Psoas muscle (tissue), 8 donors: ENCODE results near the gene KCNMB1. TPM values are rescaled to one million over a fixed set of nuclear protein-coding genes. Genes with fewer than 3 reads are reported as not detected.

Source experiments
- ATAC-seq, 4 donors: fragments of 200-7000 bp; cut with Tn5 transposase; one replicate each; pipeline ENCODE4 v1.9.1; 2020; ENCODE audit warnings: moderate library complexity in 3 of 4, mild to moderate bottlenecking in 2 of 4
- DNase-seq, 2 donors: peaks; one replicate each; pipeline ENCODE4 v3.0.0-alpha.2; 2020
- H3K27ac ChIP-seq: fragments of 200-600 bp; one replicate; pipeline ENCODE4 v1.8.0; 2022
- H3K27me3 ChIP-seq, 3 donors: fragments of 200-600 bp in 1 of 3; one replicate each; pipeline versions ENCODE4 v1.6.1 to v1.8.0; 2013 to 2022; ENCODE audit warnings: low read length in 2 of 3, mild to moderate bottlenecking in 2 of 3, moderate library complexity in 1 of 3; ENCODE audit not compliant: insufficient read depth in 3 of 3
- H3K36me3 ChIP-seq, 2 donors: fragments of 200-600 bp in 1 of 2; one replicate each; pipeline versions ENCODE4 v1.6.1 to v1.8.0; 2013 to 2022; ENCODE audit warnings: low read depth in 1 of 2, mild to moderate bottlenecking in 1 of 2, moderate library complexity in 1 of 2; ENCODE audit not compliant: insufficient read depth in 1 of 2
- H3K4me1 ChIP-seq: fragments of 200-600 bp; one replicate; pipeline ENCODE4 v1.8.0; 2022
- H3K4me3 ChIP-seq: fragments of 200-600 bp; one replicate; pipeline ENCODE4 v1.8.0; 2022; ENCODE audit warnings: mild to moderate bottlenecking
- H3K9me3 ChIP-seq: fragments of 200-600 bp; one replicate; pipeline ENCODE4 v1.8.0; 2022
- CTCF ChIP-seq: fragments of 200-600 bp; IDR thresholded peaks from one replicate; pipeline ENCODE4 v1.8.0; 2022; ENCODE audit warnings: antibody characterized with exemption
- WGBS, 3 donors: extraction: QIAGEN DNeasy Blood & Tissue Kit; methylation state at CpG; one replicate each; pipeline versions ENCODE4 v1.1.6 to v1.1.7; 2013; 5-methylcytosine and 5-hydroxymethylcytosine counted together
- intact Hi-C, 2 donors: fragments of 100-400 bp; cut with DNase I; formaldehyde crosslinking; loops; one replicate each; pipeline versions ENCODE4 v1.11.0 to v1.14.2; 2022
- polyA plus RNA-seq, 3 donors: library from polyadenylated mRNA; stranded (reverse); fragments of 200-250 nt; gene quantifications; one replicate each; pipeline ENCODE4 v1.2.3, GENCODE V29; 2013
- total RNA-seq, 4 donors: library from RNA; stranded (reverse); fragmentation: NEBNext Ultra II Directional in 2 of 4; extraction: Animal tissue kit (Norgen Biotek cat#: 25700) in 2 of 4; gene quantifications; one replicate each; pipeline versions ENCODE4 v1.2.1 to v1.2.4, GENCODE V29; 2021 to 2023
- donor health status: healthy with polysubstance abuse.
- donor health status: DM: no; HTN: no; CAD: no; lungs with moderate emphysema.
- donor health status: Bipolar disorder and iron deficiency.
- donor health status: healthy.
- donor health status: DM: yes; HTN: yes; CAD: no.
- donor health status: DM: no; HTN: no; CAD: no.
- donor health status: DM: no; HTN: no; CAD: no.
- donor health status: DM: yes; HTN: yes; CAD: no.

KCNMB1 gene
- total and polyA plus RNA-seq, 7 donors: 0.12 to 0.42 (median 0.25) TPM

GRCh38 chr5:170343177-170343576 is 46.0 kb downstream of the KCNMB1 start:
- DNase-seq (no peak), ATAC-seq (no peak)
- intact Hi-C loops: no loop called here
- Histone ChIP-seq H3K27me3 (peaks cover 0 to 4% (median 0%) of the 10 kb centered on the region in 3 donors), H3K4me1 (no peaks in the 10 kb centered on the region), H3K36me3 (no peaks in the 10 kb centered on the region), H3K4me3 (no peak overlapping the region), H3K27ac (no peak overlapping the region), H3K9me3 (no peaks in the 10 kb centered on the region)
- TF ChIP-seq CTCF: no peak
- 93 to 99% (median 94%) methylated on average over 3 of the region's 3 CpGs for WGBS, 3 donors

GRCh38 chr5:170342153-170342725 is 46.9 kb downstream of the KCNMB1 start:
- H3K4me3 ChIP-seq: no peak overlapping the region
- WGBS, 3 donors: 41 to 59% (median 45%) methylated on average over 8 of the region's 8 CpGs
- DNase-seq (no peak), ATAC-seq (no peak)
- no peaks in the 10 kb centered on the region for H3K9me3 ChIP-seq
- H3K36me3 ChIP-seq: no peaks in the 10 kb centered on the region
- intact Hi-C loops: no loop called here
- no peak overlapping the region for H3K27ac ChIP-seq
- TF ChIP-seq CTCF: no peak
- H3K4me1 ChIP-seq: no peaks in the 10 kb centered on the region
- no peaks in the 10 kb centered on the region for H3K27me3 ChIP-seq

- H3K4me3 ChIP-seq: no peak overlapping the region
- DNase-seq: no peak
- no peak overlapping the region for H3K27ac ChIP-seq
- WGBS, 3 donors: 94 to 97% (median 95%) methylated on average over 9 of the region's 9 CpGs
- no peaks in the 10 kb centered on the region for H3K9me3 ChIP-seq
- TF ChIP-seq CTCF: no peak
- ATAC-seq: no peak
- H3K4me1 ChIP-seq: no peaks in the 10 kb centered on the region
- intact Hi-C loops: no loop called here
- no peaks in the 10 kb centered on the region for H3K36me3 ChIP-seq
- no peaks in the 10 kb centered on the region for H3K27me3 ChIP-seq
These were observed 47.6 kb downstream of the KCNMB1 start for GRCh38 chr5:170341545-170341944.

GRCh38 chr5:170339780-170340167 is 49.4 kb downstream of the KCNMB1 start:
- Histone ChIP-seq H3K9me3 (no peaks in the 10 kb centered on the region), H3K27me3 (no peaks in the 10 kb centered on the region), H3K27ac (no peak overlapping the region), H3K36me3 (no peaks in the 10 kb centered on the region), H3K4me1 (no peaks in the 10 kb centered on the region), H3K4me3 (no peak overlapping the region)
- intact Hi-C loops: loop anchor here in 1 of 2 donors (5.0 kb wide), 1 partner anchor 72 kb away; no protein-coding TSS in a partner anchor
- 93 to 100% (median 100%) methylated on average over 1 of the region's 1 CpG for WGBS, 3 donors
- TF ChIP-seq CTCF: no peak
- no peak for ATAC-seq
- no peak for DNase-seq
